Medulla oblongata (tissue), 1 donor: Measurements from ENCODE around the gene INPP5A.
"Not testable (repeated sequence)": the region's sequence is repeated elsewhere in the genome, so short reads cannot be mapped to it uniquely, and the experiment has no call there.

Source experiments
- DNase-seq: peaks from one replicate; pipeline ENCODE4 v3.0.0-alpha.2; 2015; ENCODE audit errors: extremely low spot score

INPP5A gene

GRCh38 chr10:132758865-132759264 is 221.3 kb downstream of the INPP5A start:
- no peak for DNase-seq

- DNase-seq, result no peak
These were observed 223.9 kb downstream of the INPP5A start for GRCh38 chr10:132761395-132762060.

GRCh38 chr10:132762267-132762666 is 224.7 kb downstream of the INPP5A start:
- no peak for DNase-seq

- no peak for DNase-seq
These were observed 226.0 kb downstream of the INPP5A start for GRCh38 chr10:132763545-132763944.

GRCh38 chr10:132764108-132764507 is 226.5 kb downstream of the INPP5A start:
- no peak for DNase-seq

GRCh38 chr10:132765435-132765834 is 227.8 kb downstream of the INPP5A start:
- peak; percentile 65 for DNase-seq

GRCh38 chr10:132766291-132766690 is 228.7 kb downstream of the INPP5A start:
- DNase-seq, result no peak

- no peak for DNase-seq
These were observed 231.0 kb downstream of the INPP5A start for GRCh38 chr10:132768346-132769248.

GRCh38 chr10:132770061-132771021 is 232.8 kb downstream of the INPP5A start:
- no peak for DNase-seq

- DNase-seq, result not testable (repeated sequence)
These were observed 235.2 kb downstream of the INPP5A start for GRCh38 chr10:132772816-132773215.

GRCh38 chr10:132774181-132774901 is 236.8 kb downstream of the INPP5A start:
- DNase-seq, result no peak

- peak; percentile 94 for DNase-seq
These were observed 237.6 kb downstream of the INPP5A start for GRCh38 chr10:132774902-132775863.

GRCh38 chr10:132776186-132776585 is 238.6 kb downstream of the INPP5A start:
- DNase-seq, result no peak

GRCh38 chr10:132776821-132777220 is 239.2 kb downstream of the INPP5A start:
- DNase-seq, result no peak

- DNase-seq, result no peak
These were observed 239.9 kb downstream of the INPP5A start for GRCh38 chr10:132777441-132777840.

- DNase-seq, result no peak
These were observed 242.1 kb downstream of the INPP5A start for GRCh38 chr10:132779549-132780294.

GRCh38 chr10:132780356-132780755 is 242.8 kb downstream of the INPP5A start:
- DNase-seq, result no peak

GRCh38 chr10:132781556-132781955 is 244.0 kb downstream of the INPP5A start:
- no peak for DNase-seq
